ENCODE data around the gene TESPA1.

Gene TESPA1

DNA sequence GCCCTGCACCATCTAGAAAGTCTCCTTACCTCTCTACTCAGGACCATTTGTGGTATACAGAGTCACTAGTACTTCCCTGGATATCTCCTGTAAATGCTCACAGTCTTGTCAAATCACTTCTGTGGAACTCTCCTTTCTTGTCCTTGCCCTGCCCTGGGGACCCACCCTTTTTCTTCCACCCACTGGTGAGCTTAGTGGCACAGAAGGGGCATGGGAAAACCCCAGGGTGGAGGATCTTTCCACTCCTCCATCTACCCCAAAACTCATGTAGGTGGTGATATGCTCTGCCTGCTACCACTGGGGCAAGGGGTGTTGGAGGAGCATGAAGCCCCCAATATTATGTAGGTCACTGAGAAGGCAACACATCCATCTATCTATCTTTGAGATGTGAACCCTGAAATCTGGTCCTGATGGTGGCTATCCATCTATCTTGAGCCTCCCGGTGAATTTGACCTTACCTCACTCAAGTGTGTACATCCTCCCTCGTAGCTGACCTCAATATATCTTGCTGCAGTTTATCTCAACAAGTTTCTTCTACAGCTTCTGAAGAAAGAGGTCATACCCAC, 943 bp downstream of the TESPA1 start:
- DNase-seq: peak; percentile 17

- DNase-seq: no peak
Observed at GRCh38 chr12:54981796-54982195, 2.8 kb downstream of the TESPA1 start.

DNA sequence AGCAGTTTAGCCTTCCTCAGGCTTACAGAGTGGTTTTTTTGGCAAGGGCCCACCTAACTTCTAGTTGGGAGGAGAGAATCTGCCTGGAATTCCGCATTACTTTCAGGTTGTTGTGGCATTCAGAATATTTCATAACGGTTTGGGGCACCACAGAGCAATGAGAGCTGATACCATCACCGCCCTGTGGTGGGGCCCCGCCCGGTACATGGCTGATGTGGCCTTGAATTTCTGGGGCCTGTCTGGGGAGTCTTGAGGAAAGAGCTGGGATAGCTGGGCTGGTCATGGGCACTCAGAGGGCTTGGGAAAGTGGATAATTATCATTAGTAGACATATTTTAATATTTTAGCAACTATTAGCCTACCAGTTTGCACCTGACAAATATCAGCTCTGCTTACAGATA, 4.2 kb downstream of the TESPA1 start:
- no peak for DNase-seq

GRCh38 chr12:54977857-54978256, 6.7 kb downstream of the TESPA1 start:
- no peak for DNase-seq

GRCh38 chr12:54977155-54977554, 7.4 kb downstream of the TESPA1 start:
- DNase-seq: no peak

DNA sequence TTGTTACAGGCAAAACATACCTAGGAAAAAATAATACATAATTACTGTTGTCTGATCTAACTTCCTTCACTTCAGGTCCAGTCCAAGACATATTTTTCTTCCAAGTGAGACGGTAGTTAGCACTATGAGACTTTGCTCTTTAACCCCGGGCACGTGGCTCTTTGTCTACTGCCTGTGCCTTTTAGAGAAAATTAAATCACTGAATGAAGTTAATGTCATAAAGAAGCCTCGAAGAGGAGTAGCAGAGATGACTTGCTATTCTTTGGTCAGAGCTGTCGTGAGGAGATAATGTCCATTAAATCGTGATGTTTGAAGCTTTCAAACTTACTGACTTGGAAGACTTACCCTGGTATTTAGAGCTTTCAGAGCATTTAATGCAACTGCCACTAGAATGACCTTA, 8.7 kb downstream of the TESPA1 start:
- no peak for DNase-seq

GRCh38 chr12:54975272-54975671, 9.3 kb downstream of the TESPA1 start:
- no peak for DNase-seq

GRCh38 chr12:54974279-54974678, 10.3 kb downstream of the TESPA1 start:
- no peak for DNase-seq

DNA sequence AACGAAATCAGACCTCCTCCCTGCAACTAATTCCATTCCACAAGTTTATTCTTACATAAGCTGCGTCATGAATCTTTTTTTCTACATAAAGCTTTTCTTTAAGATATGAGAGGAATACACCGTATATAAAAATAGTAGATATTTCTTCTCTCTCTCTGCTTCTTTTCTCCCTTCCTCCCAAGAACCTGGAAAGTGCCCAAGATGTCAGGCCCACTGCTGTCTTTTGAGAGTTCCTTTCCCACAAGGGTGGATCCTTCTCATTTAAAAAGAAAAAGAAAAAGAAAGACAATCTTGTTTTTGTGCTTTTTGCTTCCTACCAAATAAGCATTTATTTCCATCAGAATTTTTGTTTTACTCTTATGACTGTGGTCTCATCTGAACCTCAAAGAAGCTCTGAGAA, 11.0 kb downstream of the TESPA1 start:
- DNase-seq: no peak

DNA sequence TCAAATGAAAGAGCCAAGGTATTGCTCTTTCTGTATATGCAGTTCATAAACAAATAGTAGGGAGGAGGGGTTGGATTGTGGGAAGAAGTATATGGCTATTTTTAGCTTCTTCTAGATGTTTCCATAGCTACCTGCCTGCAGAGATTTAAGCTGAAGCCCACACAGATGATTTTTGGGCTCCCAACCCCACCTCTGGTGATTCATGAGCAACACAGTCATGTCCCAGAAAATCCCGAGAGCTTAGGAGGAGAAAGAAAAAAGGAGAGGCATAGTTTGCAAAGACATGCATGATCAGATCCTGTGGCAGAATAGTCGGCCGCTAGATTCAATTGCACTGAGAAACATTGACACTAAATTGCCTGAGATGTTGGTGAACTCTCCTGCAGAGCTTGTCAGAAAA, 13.8 kb downstream of the TESPA1 start:
- no peak for DNase-seq

GRCh38 chr12:54968181-54968730, 16.3 kb downstream of the TESPA1 start:
- no peak for DNase-seq

DNA sequence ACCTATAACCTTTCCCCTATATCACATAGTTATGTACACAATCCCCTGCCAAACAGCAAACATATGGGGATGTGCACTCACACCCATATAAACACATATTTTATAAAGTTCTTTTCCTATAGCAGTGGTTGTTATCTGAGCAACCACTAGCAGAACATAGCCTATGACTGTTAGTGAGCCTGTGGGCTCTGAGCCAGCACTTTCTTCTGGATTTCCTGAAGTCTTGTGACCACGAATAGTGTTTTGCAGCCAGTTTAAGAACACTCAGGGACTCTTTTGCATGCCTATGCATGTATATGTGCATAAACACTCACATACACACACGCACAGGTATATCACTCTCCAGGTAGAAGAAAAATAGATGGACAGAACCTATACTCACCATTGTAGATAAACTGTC, 17.1 kb downstream of the TESPA1 start:
- DNase-seq: no peak

DNA sequence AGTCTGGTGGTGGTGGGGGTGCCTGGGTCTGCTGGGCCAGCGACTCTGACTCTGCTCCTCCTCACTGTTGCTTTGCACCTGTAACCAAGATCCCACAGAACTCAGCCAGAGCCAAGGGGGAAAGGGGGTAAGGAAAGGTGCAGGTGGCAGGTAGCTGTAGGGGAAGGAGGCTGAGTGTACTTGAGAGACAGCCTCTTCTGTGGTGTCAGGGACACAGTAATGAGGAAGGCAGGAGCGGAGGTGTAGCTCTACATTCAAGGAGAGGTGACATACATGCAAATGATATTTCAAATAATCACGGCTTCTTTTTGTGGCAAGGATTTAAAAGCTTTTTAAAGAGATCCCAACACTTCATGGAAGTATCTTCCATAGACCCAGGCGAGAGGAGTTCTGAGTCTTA, 23.4 kb downstream of the TESPA1 start:
- no peak for DNase-seq

DNA sequence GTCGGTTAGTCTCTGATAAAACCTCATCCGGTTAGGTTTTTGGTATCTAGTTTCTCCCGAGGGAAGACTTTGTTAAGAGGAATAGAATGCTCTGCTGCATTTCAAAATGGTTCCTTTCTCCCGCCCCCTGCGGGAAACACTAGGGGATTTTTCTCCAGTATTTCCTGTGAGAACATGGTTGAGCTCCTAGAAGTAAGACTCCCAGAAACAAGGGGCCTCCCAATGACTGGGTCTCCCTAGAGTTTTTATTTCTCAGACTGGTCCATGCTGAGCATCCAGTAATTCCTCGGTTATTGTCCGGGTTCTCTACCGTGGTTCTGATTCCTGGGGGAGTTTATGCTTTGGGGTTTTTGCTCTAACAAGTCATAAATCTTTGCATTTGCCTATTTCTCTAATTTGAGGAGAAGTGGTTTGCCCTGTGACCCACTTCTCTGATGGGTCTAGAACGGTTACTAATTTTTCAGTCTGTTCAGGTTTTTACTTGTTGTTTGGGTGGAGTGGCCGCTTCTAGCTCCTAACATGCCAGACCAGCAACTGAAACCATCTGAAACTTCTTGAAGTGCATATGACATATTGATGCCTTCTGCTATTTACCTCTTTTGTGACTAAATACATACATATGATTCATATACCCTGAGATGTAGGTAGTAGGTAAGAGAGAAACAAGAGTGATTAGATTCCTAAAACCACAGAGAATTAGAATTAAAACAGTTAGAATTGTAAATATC, 25.1 kb downstream of the TESPA1 start:
- no peak for DNase-seq

DNA sequence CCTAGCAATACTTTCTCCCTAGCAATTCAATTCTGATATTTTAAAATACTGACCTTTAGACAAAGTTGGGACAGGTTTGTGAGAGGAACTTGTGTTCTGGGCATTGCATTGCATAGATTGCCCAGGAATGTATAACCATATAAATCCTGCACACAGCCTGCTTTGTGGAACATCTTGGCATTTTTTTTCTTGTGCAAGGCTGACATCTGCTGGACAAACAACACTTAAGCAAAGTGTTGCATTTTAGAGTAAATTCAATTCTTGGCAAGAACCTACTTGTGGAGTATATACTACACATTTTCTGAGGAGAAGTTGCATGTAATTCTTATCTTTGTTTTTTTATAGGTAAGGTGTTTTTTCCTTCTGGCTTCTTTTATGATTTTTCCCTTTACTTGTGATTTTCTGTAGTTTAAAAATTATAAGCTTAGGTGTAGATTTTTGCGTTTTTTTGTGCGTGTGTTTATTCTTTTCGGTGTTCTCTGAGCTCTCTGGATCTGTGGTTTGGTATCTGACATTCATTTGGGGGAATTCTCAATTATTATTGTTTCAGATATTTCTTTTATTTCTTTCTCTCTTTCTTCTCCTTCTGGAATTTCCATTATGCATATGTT, 26.4 kb downstream of the TESPA1 start:
- DNase-seq: peak; percentile 19

DNA sequence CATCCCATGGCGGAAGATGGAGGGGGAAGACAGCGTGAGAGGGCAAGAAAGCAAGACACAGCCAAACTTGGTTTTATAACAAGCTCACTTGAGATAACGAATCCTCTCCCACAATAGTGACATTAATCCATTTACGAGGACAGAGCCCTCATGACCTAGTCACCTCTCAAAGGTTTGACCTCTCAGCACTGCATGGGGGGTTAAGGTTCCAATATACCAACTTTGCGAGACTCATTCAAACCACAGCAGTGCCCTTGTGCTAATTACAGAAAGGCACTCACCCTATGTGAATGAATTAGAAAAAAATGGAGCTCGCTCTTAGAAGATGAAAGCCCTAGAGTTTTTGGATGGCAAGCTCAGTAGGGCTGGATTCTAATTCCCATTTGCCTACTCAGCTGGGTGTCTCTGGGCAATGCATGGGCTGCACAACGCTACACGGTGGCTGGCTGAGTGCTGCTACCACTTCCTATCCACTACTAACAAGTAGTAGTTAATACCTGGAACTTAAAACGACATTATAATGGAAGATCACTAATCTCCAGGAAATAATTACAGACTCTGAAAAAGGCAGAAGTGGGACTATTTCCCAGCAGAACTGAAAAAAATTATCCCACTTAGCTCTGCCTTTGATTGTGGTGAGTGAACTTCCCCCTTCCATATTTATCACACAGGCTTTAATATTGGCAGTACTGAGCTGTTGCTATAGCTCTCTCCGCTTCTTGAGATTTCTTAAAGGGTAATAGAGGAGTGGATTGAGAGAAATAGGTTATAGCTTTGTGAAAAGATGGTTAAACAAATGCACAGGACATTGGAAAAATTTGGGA, 27.5 kb downstream of the TESPA1 start:
- DNase-seq: no peak

DNA sequence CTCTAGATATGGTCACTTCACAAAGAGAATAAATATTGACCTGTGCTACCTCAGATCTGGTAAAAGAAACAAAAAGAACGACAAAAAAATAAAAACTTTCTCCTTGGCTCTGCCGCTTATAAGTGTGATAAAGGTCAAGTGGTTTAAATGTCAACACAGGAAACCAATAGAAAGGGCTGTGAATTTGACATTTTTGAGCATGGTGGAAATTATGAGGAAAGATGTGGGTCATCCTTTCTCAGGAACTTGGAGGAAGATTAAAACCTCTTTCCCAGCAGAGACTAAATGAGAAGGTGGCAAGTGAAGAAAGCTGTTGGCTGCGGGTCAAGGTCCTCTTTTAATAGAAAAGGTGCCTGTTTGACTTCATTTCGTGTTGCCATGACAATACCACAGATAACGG, 28.2 kb downstream of the TESPA1 start:
- no peak for DNase-seq

DNA sequence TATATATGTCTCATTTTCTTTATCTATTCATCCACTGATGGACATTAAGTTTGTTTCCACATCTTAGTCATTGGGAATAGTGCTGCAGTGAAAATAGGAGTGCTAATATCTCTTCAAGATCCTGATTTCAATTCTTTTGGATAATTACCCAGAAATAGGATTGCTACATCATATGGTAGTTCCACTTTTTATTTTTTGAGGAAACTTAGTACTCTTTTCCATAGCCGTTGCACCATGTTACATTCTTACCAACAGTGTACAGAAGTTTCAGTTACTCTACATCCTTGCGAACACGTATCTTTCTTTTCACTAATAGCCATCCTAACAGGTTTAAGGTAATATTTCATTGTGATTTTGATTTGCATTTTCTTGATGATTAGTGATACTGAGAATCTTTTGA, 29.8 kb downstream of the TESPA1 start:
- DNase-seq: no peak

- DNase-seq: no peak
Observed at GRCh38 chr12:54954228-54954627, 30.3 kb downstream of the TESPA1 start.

GRCh38 chr12:54950071-54950727, 34.4 kb downstream of the TESPA1 start:
- DNase-seq: no peak

DNA sequence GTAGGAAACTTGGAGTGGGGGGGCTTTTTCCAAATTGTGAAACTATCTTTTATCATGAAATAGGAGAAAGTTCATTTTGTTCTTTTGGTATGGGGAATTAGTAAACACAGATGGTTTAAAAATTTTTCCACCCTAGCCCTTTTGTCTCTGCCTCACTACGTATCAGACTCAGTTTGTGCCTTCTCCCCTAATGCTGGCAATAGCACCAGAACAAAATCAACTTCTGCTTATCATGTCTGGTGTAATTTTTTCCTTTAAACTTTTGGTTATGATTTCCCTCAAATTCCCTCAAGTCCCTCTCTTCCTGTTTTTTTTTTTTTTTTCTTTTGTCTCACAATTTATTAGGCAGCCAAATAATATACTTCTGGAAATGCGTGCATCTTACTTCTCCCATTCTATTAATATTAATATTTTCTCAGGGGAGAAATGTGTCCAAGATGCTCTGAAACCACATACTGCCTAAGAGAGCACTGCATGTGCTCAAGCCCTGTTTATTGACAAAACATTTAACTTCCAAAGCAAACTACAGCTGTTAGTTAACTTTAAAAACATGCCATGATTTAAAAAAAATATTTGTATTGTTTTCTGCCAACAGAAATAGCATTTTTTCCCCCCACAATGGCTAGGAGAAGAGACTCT, 35.4 kb downstream of the TESPA1 start:
- no peak for DNase-seq

DNA sequence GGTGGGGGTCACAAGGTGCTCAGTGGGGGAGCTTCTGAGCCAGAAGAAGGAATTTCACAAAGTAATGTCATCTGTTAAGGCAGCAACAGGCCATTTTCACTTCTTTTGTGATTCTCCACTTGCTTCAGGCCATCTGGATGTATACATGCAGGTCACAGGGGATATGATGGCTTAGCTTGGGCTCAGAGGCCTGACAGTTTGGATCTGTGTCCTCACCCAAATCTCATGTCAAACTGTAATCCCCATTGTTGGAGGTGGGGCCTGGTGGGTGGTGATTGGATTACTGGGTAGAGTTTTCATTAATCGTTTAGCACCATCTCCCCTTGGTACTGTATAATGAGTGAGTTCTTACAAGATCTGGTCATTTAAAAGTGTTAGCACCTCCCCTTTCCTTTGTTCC, 36.4 kb downstream of the TESPA1 start:
- DNase-seq: no peak
